ENCODE measurements around the gene HLA-DMA.

DNA sequence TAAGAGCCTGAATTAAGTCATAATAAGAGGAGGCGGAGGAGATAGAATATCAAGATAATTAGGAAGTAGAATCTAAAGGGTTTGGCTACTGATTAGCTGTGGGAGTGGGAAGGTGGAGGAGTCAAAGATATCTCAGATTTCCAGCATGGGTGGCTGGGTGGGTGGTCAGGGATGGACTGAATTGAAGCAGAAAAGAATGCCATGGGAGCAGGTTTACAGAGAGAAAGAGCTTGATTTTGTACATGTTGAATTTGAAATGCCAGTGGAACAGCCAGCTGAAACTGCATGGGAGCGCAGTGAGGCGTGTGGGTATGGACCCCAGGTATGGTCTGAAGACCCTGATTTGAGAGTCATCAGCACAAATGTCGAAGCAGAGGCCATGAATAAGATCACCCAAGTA is 1.4 kb upstream of the HLA-DMA start:
- TF ChIP-seq REST (IDR thresholded peaks at IDR 0.05; ENCODE audit: low read depth) (no peak), EGR1 (IDR thresholded peaks at IDR 0.05) (no peak), EP300 (IDR thresholded peaks at IDR 0.05; ENCODE audit: borderline replicate concordance) (no peak)

Measured in Ishikawa (cell line).